Osteocyte (in vitro differentiated cells): Measurements from ENCODE around the gene KIF24. TPM values are rescaled to one million over a fixed set of nuclear protein-coding genes. Genes with fewer than 3 reads are reported as not detected.
"Not testable (repeated sequence)": the region's sequence is repeated elsewhere in the genome, so short reads cannot be mapped to it uniquely, and the experiment has no call there.

ENCODE experiments used
- DNase-seq: peaks from one replicate; pipeline ENCODE4 v3.0.0; 2021; ENCODE audit warnings: mixed read lengths; ENCODE audit not compliant: unreplicated experiment; ENCODE audit errors: extremely low spot score
- H3K27ac Mint-ChIP-seq: one replicate; pipeline ENCODE4 v1.8.0; 2021; ENCODE audit warnings: mild to moderate bottlenecking, mixed read lengths; ENCODE audit not compliant: unreplicated experiment
- H3K27me3 Mint-ChIP-seq: one replicate; pipeline ENCODE4 v1.8.0; 2021; ENCODE audit warnings: mixed read lengths; ENCODE audit not compliant: unreplicated experiment
- H3K36me3 Mint-ChIP-seq: one replicate; pipeline ENCODE4 v1.8.0; 2021; ENCODE audit warnings: mixed read lengths; ENCODE audit not compliant: unreplicated experiment
- H3K4me1 Mint-ChIP-seq: one replicate; pipeline ENCODE4 v1.8.0; 2021; ENCODE audit warnings: mixed read lengths; ENCODE audit not compliant: unreplicated experiment
- H3K4me3 Mint-ChIP-seq: one replicate; pipeline ENCODE4 v1.8.0; 2021; ENCODE audit warnings: mild to moderate bottlenecking, moderate library complexity, mixed read lengths; ENCODE audit not compliant: unreplicated experiment
- H3K9me3 Mint-ChIP-seq: one replicate; pipeline ENCODE4 v1.8.0; 2021; ENCODE audit warnings: mixed read lengths; ENCODE audit not compliant: unreplicated experiment
- CTCF ChIP-seq: fragments of 200-600 bp; sonication (generic); IDR thresholded peaks from 2 replicates; pipeline ENCODE4 v1.5.0; 2021; ENCODE audit warnings: antibody characterized with exemption, mild to moderate bottlenecking, moderate library complexity
- total RNA-seq: library from RNA; stranded (reverse); gene quantifications from 2 replicates; pipeline ENCODE4 v1.2.1, GENCODE V29; 2021

The KIF24 gene
- total RNA-seq, 1 donor from 2014 or later, result 1.4 TPM

GRCh38 chr9:34371886-34372466 lies 42.9 kb upstream of the KIF24 start:
- Mint-ChIP-seq H3K27ac (no peak overlapping the region), H3K27me3 (no peaks in the 10 kb centered on the region), H3K9me3 (no peaks in the 10 kb centered on the region), H3K36me3 (no peaks in the 10 kb centered on the region), H3K4me3 (no peak overlapping the region), H3K4me1 (peaks cover 8% of the 10 kb centered on the region)
- peak; percentile 82 for DNase-seq
- no peak for TF ChIP-seq CTCF

- Mint-ChIP-seq H3K4me3 (no peak overlapping the region), H3K36me3 (no peaks in the 10 kb centered on the region), H3K4me1 (peaks cover 8% of the 10 kb centered on the region), H3K27ac (no peak overlapping the region), H3K9me3 (no peaks in the 10 kb centered on the region), H3K27me3 (no peaks in the 10 kb centered on the region)
- TF ChIP-seq CTCF, result no peak
- DNase-seq, result peak; percentile 82
Observed at GRCh38 chr9:34370970-34371880, 42.2 kb upstream of the KIF24 start.

- no peaks in the 10 kb centered on the region for H3K36me3 Mint-ChIP-seq
- H3K27me3 Mint-ChIP-seq, result no peaks in the 10 kb centered on the region
- peak; percentile 60 for DNase-seq
- no peak overlapping the region for H3K27ac Mint-ChIP-seq
- peaks cover 3% of the 10 kb centered on the region for H3K4me1 Mint-ChIP-seq
- H3K9me3 Mint-ChIP-seq, result no peaks in the 10 kb centered on the region
- TF ChIP-seq CTCF, result no peak
- H3K4me3 Mint-ChIP-seq, result no peak overlapping the region
Observed at GRCh38 chr9:34370335-34370969, 41.4 kb upstream of the KIF24 start.

- Mint-ChIP-seq H3K27ac (no peak overlapping the region), H3K4me1 (no peaks in the 10 kb centered on the region), H3K36me3 (no peaks in the 10 kb centered on the region)
Observed at GRCh38 chr9:34369636-34370035, 40.6 kb upstream of the KIF24 start.

GRCh38 chr9:34368796-34369195 lies 39.7 kb upstream of the KIF24 start:
- H3K9me3 Mint-ChIP-seq, DNase-seq, H3K4me1 Mint-ChIP-seq, H3K36me3 Mint-ChIP-seq, H3K27me3 Mint-ChIP-seq, H3K27ac Mint-ChIP-seq, H3K4me3 Mint-ChIP-seq: not testable (repeated sequence)

More at GRCh38 chr9:34369636-34370035, 40.6 kb upstream of the KIF24 start:
- Mint-ChIP-seq H3K4me3 (no peak overlapping the region), H3K9me3 (no peaks in the 10 kb centered on the region), H3K27me3 (no peaks in the 10 kb centered on the region)
- no peak for TF ChIP-seq CTCF
- DNase-seq, result no peak

- H3K27me3 Mint-ChIP-seq, H3K36me3 Mint-ChIP-seq, H3K4me3 Mint-ChIP-seq, H3K27ac Mint-ChIP-seq, H3K9me3 Mint-ChIP-seq, H3K4me1 Mint-ChIP-seq: not testable (repeated sequence)
- DNase-seq, result peak; percentile 60
Observed at GRCh38 chr9:34367751-34368410, 38.8 kb upstream of the KIF24 start.
